NCI-H128 (cell line): ENCODE results near the gene UCP2.

Experiments used
- DNase-seq: peaks from one replicate; lab custom pipeline; 2025; ENCODE audit not compliant: unreplicated experiment; lab: John Stamatoyannopoulos, UW

The UCP2 gene

DNA sequence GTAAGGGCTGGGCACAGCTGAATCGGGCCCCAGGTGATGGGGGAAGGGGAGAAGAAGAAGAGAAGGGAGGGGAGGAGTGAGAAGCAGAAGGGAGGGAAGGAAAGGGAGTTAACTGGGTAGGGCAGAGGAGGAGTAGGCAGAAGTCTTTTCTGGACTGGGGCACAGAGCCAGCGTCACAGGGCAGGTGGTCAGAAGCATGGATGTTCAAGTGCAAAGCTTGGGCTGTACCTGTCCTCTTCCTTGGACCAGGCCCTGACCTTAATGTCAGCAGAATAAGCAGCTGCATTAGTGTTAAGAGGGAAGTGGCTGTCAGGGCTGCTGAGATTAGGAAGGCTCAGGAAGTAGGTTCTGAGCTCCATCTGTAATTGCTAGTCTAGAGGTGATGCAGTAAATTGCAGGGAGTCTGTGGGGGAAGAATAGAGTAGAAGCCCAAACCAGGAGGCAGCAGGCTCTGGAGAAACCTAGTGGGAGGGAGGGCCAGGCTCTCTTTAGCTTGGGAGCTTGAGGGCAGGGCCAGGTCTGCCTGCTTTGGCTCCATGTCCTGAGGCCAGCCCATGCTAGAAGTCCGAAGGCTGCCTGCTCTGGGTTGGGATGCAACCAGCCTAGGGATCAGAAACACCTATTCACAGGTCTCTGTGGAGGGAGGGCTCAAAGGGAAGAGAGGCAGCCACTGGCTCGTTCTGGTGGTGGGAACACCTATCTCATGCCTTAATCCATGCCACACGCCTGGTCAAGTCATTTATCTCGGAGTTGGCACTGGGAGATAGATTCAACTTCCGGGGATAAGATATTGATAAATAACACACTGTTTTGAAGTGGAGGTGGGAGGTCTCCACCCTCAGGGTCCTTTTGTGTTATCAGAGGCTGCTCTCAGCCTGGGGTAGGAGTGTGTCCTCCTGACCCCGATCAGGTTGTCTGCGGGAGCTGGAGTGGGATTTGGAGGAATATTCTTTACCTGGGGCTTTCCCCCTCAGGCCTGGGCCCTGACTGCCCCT, 28.0 kb upstream of the UCP2 start:
- DNase-seq, result no peak

DNA sequence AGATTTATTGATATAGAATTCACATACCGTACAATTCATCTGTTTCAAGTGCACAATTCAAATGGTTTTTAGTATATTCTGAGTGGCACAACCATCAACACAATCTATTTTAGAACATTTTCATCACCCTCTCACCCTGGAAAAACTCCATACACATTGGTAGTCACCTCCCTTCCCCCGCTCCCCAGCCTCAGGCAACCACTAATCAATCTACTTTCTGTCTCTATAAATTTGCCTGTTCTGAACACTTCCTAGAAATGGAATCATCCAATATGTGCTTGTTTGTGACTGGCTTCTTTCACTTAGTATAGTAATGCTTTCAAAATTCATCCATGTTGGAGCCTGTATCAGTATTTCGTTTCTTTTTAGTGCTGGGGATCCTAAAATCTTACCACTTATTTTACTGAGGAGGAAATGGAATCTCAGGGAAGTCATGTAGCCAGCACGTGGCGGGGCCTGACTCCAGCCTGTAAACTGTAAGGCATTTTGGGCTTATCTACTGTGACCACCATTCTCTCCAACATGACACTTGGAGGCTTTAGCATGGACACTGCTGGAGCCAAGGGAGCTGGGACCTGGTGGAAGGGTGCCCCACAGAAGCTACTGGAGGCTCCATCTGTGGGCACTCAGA, 27.1 kb upstream of the UCP2 start:
- DNase-seq, result no peak

- no peak for DNase-seq
Observed at GRCh38 chr11:74009230-74009547, 26.5 kb upstream of the UCP2 start.

DNA sequence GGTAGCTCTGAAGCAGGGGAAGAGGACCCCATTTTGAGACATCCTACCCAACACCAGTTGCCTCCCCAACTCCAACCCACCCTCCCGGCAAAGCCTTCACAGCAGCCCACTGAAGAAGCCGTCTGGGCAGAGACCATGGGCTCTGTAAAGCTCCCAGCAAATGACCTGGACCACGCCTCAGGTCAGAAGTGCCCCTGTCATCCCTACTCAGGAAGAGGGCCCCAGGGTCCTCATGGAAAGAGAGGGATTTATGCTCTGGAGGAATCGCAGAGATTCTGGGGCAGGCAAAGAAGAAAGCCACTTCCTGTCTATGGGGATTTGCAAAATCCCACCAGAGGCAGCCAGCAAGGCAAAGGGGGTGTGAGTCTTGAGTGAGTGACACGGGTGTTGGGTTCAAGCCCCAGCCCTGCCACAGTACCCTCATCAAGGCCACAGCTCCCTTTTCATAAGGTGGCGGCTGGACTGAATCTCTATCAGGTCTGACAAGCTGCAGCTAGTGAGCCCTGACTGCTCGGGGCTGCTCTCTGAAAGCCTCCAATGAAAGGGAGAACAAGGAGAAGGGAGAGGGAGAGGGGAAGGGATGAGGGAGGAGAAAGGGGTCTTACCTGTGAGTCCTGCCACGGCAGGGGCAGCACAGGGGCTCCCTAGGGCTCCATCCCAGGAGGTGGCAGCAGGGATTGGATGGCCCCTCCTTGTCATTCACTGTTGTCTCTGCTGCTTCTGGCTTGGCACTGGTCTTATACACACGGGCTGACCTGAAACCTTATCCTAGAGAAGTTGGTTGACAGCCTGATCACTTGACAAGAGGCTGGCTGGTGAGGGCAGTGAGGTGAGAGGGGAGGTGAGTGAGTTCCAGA, 26.0 kb upstream of the UCP2 start, which contains the start of gene UCP3:
Gene UCP3, minus strand, starts transcription at position 713 of the 857 bp plus-strand sequence. CDS start 2,043 bp downstream, outside the sequence.
- no peak for DNase-seq

DNA sequence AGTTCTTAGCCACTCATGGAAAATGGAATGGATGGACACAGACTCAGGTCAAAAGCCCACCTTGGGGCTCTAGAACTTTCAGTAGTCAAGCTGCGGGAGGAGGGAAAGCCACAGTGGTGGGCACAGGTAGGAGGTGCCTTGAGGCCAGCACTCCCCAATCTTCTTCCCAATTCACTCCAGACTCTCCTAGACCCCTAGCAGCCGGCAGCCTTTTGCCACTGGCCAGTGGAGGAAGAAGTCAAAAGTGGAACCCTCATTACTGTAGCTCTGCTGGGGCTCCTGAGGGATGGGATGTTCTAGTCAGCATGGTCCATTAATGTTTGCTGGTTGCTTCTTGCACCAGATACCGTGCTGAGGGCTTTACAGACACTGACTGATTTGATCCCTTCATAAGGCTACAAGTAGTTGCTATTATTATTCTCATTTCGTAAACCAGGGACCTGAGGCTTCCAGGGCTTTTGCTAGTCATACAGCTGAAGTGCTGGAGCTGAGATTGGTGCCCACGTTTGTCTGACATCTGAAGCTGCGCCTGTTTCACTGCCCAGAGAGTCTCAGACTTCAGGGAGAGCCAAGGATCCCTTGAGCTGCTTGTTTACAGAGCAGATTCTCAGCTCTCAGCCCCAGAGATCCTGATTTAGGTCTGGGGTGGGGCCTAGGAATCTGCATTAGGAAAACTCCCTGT, 25.2 kb upstream of the UCP2 start:
- DNase-seq, result no peak

GRCh38 chr11:74006743-74007304, 24.2 kb upstream of the UCP2 start:
- no peak for DNase-seq

DNA sequence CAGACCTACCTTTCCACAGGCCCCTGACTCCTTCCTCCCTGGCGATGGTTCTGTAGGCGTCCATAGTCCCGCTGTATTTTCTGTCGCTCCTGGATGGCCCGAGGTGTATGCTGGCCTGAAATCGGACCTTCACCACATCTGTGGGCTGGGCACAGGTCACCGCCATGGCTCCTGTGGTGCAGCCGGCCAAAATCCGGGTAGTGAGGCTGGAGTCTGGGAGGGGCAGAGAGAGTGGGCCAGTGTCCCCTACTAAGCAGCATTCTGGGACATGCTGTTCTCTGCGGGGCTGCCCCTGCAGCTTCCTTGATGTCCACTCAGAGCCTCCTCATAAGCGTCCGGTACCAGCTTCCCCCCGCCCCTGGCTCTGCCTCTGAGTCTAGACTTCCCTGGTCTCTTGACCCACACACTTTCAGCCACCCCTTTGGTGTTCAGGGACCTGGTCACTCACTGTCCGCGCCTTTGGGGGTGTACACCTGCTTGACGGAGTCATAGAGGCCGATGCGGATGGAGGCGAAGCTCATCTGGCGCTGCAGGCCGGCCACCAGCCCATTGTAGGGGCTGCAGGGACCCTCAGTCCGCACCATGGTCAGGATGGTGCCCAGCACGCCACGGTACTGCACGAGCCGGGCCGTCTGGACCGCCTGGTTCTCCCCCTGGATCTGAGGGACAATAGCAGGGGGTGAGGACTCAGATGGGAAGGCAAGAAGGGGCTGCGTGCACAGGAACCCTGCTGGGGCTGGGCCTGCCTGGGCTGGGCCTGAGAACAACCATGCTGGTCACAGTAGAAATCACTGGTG, 23.3 kb upstream of the UCP2 start:
- DNase-seq, result no peak

GRCh38 chr11:74004759-74005615, 22.3 kb upstream of the UCP2 start:
- no peak for DNase-seq

DNA sequence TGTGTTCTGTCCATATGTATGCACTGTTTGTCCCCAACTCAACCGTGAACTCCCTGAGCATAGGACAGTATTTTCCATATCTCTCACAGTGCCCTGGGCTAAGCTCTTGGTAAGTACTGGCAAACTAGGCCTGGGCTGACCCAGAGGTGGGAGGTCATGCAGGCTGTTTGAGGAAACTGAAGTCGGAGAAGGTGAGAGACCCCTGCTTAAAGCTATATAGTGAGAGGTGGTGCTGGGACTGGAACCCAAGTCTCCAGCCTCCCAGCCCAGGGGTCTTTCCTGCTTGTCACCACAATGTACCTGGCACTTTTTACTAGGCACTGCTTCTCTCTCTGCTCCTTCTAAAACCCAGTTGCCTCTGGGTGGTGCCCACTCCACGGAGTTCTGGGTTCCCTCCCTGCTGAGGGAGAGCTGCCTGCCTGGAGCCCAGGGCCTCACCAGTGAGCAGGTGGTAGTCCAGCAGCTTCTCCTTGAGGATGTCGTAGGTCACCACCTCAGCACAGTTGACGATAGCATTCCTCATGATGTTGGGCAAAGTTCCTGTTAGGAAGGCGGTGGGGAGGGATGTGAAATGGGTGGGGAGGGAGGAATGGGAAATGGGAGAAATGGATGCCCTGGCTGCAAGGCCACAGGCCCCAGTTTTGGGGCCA, 21.5 kb upstream of the UCP2 start:
- no peak for DNase-seq

- no peak for DNase-seq
Observed at GRCh38 chr11:74002832-74003231, 20.2 kb upstream of the UCP2 start.

DNA sequence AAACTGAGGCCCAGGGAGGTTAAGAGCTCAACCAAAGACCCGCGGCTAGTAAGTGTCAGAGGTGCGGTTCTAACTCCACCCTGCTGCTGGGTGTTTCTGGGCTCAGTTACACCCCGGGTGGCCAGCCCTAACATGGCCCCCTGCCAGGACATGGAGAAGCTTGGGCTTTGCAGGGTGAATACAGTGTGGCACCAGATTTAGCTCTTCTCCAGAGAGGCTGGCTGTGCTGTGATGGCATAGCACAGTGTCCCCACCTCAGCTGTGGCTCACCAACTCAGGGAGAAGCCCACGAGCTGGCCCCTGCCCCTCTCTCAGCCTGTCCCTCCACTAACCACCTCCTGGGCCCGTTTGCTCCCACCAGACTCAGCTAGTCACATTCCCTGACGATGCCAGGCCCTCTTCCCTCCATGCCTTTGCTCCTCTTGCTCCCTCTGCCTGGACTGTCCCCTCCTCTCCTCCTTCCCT, 19.2 kb upstream of the UCP2 start:
- DNase-seq, result no peak

- no peak for DNase-seq
Observed at GRCh38 chr11:74000307-74001133, 17.9 kb upstream of the UCP2 start.

DNA sequence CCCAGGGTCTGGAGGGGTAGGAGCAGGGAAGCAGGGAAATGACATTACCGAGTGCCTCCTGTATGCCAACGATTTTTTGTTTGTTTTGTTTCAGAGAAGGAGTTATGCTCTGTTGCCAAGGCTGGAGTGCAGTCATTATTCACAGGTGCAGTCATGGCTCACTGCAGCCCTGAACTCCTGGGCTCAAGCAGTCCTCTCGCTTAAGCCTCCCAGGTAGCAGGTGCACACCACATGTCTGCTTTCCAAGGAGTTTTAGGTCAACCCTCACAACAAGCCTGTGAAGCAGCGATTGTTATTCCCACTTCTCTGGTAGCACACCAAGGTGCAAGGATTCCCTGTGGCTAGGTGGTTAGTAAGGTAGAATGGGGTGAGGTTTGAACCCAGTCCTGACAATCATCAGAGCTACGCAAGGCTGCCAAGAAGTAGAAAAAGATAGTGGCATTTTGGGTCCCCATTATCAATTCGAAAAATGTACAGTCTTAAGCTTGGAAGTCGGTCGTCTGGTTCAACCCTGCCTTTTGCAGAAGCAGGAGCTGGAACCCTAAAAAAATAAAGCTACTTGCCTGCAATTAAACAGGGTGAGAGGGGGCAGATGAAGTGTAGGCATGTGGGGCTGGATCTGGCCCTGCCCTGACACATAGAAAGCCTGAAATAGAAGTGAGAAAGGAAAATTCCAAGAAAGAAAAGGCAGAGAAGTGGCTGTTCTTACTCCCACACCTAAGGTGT, 17.1 kb upstream of the UCP2 start:
- DNase-seq, result no peak

DNA sequence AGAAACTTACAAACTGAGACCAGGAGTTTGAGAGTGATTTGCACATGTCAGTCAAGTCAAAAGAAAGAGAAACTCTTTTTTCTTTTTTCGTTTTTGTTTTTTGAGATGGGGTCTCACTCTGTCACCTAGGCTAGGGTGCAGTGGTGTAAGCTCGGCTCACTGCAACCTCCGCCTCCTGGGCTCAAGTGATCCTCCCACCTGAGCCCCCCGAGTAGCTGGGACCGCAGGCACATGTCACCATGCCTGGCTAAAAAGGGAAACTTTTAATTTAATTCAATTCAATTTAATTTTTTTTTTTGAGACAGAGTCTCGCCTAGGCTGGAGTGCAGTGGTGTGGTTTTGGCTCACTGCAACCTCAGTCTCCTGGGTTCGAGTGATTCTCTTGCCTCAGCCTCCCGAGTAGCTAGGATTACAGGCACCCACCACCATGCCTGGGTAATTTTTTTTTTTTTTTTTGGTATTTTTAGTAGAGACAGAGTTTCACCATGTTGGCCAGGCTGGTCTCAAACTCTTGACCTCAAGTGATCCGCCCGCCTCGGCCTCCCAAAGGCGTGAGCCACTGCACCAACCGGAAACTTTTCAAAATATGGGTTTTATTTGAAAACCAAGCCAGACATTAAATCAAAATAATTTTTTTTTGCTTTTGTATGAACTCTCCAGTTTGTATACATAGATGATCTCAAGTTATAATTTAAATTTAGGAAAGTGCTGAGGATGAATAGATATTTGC, 16.4 kb upstream of the UCP2 start:
- DNase-seq, result no peak

GRCh38 chr11:73997120-73997770, 14.6 kb upstream of the UCP2 start:
- DNase-seq, result no peak
